ENCODE measurements around the gene NLGN4Y. TPM values are rescaled to one million over a fixed set of nuclear protein-coding genes. Genes with fewer than 3 reads are reported as not detected.

Gene NLGN4Y
- total RNA-seq, 1 donor from 2014 or later = not detected

GRCh38 chrY:14763600-14763999, 239.3 kb downstream of the NLGN4Y start:
- Mint-ChIP-seq H3K4me3 (ENCODE audit: unreplicated experiment) (no peak overlapping the region), H3K4me1 (ENCODE audit: unreplicated experiment) (no peaks in the 10 kb centered on the region), H3K27me3 (ENCODE audit: unreplicated experiment) (no peaks in the 10 kb centered on the region), H3K36me3 (ENCODE audit: unreplicated experiment) (no peaks in the 10 kb centered on the region), H3K27ac (ENCODE audit: unreplicated experiment) (no peak overlapping the region), H3K9me3 (ENCODE audit: unreplicated experiment) (no peaks in the 10 kb centered on the region)
- no peak for DNase-seq (ENCODE audit: extremely low spot score, unreplicated experiment)
- TF ChIP-seq CTCF (IDR thresholded peaks at IDR 0.05) = no peak

- DNase-seq (ENCODE audit: extremely low spot score, unreplicated experiment) = no peak
- Mint-ChIP-seq H3K4me3 (ENCODE audit: unreplicated experiment) (no peak overlapping the region), H3K36me3 (ENCODE audit: unreplicated experiment) (no peaks in the 10 kb centered on the region), H3K27ac (ENCODE audit: unreplicated experiment) (no peak overlapping the region), H3K4me1 (ENCODE audit: unreplicated experiment) (no peaks in the 10 kb centered on the region), H3K9me3 (ENCODE audit: unreplicated experiment) (no peaks in the 10 kb centered on the region), H3K27me3 (ENCODE audit: unreplicated experiment) (no peaks in the 10 kb centered on the region)
- no peak for TF ChIP-seq CTCF (IDR thresholded peaks at IDR 0.05)
These were observed 253.9 kb downstream of the NLGN4Y start for GRCh38 chrY:14778208-14778607.

- no peak for DNase-seq (ENCODE audit: extremely low spot score, unreplicated experiment)
- H3K27ac Mint-ChIP-seq (ENCODE audit: unreplicated experiment) = no peak overlapping the region
- no peaks in the 10 kb centered on the region for H3K36me3 Mint-ChIP-seq (ENCODE audit: unreplicated experiment)
- TF ChIP-seq CTCF (IDR thresholded peaks at IDR 0.05) = no peak
- H3K27me3 Mint-ChIP-seq (ENCODE audit: unreplicated experiment) = no peaks in the 10 kb centered on the region
- H3K9me3 Mint-ChIP-seq (ENCODE audit: unreplicated experiment) = no peaks in the 10 kb centered on the region
- H3K4me3 Mint-ChIP-seq (ENCODE audit: unreplicated experiment) = no peak overlapping the region
- H3K4me1 Mint-ChIP-seq (ENCODE audit: unreplicated experiment) = no peaks in the 10 kb centered on the region
These were observed 268.8 kb downstream of the NLGN4Y start for GRCh38 chrY:14793104-14793503.

- no peak for TF ChIP-seq CTCF (IDR thresholded peaks at IDR 0.05)
- Mint-ChIP-seq H3K9me3 (ENCODE audit: unreplicated experiment) (no peaks in the 10 kb centered on the region), H3K27me3 (ENCODE audit: unreplicated experiment) (no peaks in the 10 kb centered on the region), H3K36me3 (ENCODE audit: unreplicated experiment) (no peaks in the 10 kb centered on the region), H3K4me1 (ENCODE audit: unreplicated experiment) (no peaks in the 10 kb centered on the region), H3K4me3 (ENCODE audit: unreplicated experiment) (no peak overlapping the region), H3K27ac (ENCODE audit: unreplicated experiment) (no peak overlapping the region)
- no peak for DNase-seq (ENCODE audit: extremely low spot score, unreplicated experiment)
These were observed 269.3 kb downstream of the NLGN4Y start for GRCh38 chrY:14793674-14794073.

- H3K36me3 Mint-ChIP-seq (ENCODE audit: unreplicated experiment) = no peaks in the 10 kb centered on the region
These were observed 273.7 kb downstream of the NLGN4Y start for GRCh38 chrY:14798010-14798409.

More at GRCh38 chrY:14798010-14798409, 273.7 kb downstream of the NLGN4Y start:
- Mint-ChIP-seq H3K4me1 (ENCODE audit: unreplicated experiment) (no peaks in the 10 kb centered on the region), H3K9me3 (ENCODE audit: unreplicated experiment) (no peaks in the 10 kb centered on the region), H3K27ac (ENCODE audit: unreplicated experiment) (no peak overlapping the region), H3K27me3 (ENCODE audit: unreplicated experiment) (no peaks in the 10 kb centered on the region), H3K4me3 (ENCODE audit: unreplicated experiment) (no peak overlapping the region)
- DNase-seq (ENCODE audit: extremely low spot score, unreplicated experiment) = no peak
- TF ChIP-seq CTCF (IDR thresholded peaks at IDR 0.05) = no peak
